Measurements from ENCODE around the gene TGFBR3.

TGFBR3 gene

DNA sequence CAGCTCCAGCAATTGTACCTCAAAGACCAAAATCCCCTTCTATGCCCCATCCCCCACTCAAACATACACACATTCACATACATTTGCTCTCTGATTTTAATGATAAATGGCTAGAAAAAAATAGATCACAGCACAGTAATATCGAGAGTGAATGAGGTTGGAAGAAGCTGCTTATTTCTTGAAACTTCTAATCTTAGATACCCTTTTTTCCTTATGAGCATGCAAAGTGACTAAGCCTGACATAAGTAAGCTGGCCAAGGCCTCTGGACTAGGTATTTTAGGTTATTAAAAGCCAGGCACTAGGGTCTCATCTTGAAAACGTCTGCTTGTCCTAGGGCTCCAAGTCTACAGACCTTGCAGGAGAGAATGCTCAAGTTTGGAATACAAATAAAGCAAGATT lies 133.6 kb downstream of the TGFBR3 start:
- FAIRE-seq = no peak

DNA sequence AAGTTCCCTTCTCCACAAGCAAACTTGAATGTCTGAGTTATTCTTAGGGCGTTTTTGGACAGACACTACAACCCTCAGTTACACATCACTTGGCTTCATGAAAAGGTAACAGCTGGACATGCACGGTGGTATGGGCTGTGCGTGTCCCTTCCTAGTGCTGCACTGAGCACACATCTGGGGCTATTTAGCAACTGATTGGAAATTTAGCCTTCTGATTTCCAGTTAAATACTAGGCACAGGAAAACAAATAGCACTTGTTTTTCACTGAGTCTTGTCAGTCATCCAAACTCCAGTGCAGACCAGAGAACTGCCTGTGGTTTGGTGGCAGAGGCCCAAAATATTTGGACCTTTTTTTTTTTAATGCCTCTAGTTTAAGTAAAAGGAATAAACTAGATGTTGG lies 134.7 kb downstream of the TGFBR3 start:
- no peak for FAIRE-seq

DNA sequence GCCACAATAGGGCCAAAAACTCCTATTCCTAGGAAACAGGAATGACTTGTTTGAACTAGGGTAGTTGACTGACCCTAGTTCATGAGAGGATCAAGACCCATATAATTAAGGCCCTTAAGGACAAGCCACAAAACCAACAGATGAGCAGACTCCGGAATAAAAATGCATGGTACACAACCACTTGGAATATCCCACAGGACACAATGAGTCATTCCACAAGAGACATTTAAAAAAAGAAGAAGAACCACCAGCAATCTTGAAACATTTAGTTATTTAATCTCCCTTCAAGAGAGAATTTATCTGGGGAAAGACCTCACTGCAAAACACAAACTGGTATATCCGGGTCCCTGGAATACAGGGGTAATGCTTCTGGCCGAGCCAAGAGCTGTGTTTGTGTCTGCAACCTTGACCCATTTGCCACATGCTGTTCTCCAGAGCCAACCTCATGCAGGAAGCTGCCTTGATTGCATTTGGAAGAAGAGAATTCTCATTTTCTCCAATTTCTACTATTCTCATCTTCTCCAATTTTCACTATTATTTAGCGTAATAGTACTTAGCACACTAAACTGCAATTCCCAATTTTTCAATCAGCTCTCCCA lies 135.5 kb downstream of the TGFBR3 start:
- FAIRE-seq = no peak

DNA sequence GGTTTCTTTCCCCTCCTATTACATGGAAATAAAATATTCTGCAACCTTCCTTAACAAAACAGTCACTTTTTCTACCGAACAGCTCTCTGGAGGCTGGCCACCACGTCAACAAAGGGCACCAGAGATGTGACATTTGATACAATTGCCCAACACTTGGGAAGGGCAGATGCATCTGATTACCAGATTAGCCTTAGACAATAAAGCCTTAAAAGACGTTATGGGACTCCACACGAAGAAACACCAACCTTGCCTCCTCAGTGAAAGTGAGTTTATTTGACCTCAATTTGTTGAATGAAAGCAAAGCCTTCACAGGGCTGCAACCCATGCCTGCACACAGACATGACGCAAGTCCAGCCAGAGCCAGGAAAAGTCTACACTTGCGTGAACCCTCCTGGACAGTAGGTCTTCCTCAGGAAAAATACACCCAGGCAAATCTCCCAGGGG lies 136.1 kb downstream of the TGFBR3 start:
- FAIRE-seq = no peak

DNA sequence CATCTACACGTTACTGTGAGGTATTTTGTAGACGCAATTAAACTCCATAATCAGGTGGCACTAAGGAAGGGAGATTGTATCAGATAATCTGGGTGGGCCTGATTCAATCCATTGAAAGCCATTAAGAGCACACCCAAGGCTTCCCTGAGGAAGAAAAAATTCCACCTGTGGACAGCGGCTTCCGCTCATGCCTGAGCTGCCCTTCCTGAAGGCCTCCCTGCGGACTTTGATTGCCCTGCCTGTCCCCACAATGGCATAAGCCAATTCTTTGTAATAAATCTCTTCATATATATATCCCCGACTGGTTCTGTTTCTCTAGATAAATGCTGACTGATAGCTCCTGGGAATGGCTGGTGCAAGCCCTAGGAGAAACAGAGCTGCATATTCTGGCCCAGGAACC lies 138.3 kb downstream of the TGFBR3 start:
- no peak for FAIRE-seq

DNA sequence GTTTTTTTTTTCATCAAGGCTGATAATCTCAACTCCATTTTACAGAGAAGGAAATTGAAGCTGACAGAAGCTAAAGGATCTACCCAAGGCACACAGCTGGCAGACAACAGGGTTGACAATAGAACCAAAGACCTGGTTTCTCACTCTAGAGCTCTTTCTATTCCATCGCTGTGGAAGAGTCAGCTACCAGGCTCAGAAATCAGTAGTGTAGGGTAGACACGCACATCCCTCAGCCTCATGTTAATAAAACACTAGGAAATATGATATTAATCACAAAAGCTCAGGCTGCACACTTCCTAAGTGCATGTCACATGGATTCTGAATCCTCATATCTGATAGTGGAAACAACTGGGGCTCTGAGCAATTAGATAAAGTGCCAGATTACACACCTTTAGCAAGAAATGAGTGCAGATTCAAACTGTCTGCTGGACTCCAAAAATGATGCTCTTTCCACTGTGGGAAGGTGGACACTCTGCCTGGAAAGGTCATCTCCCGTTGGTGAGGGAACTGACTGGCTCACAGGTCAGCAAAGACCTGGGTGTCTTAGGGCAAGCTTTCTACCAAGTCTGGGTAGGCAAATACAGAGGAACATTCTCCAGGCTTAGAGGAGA lies 139.1 kb downstream of the TGFBR3 start:
- FAIRE-seq = no peak

DNA sequence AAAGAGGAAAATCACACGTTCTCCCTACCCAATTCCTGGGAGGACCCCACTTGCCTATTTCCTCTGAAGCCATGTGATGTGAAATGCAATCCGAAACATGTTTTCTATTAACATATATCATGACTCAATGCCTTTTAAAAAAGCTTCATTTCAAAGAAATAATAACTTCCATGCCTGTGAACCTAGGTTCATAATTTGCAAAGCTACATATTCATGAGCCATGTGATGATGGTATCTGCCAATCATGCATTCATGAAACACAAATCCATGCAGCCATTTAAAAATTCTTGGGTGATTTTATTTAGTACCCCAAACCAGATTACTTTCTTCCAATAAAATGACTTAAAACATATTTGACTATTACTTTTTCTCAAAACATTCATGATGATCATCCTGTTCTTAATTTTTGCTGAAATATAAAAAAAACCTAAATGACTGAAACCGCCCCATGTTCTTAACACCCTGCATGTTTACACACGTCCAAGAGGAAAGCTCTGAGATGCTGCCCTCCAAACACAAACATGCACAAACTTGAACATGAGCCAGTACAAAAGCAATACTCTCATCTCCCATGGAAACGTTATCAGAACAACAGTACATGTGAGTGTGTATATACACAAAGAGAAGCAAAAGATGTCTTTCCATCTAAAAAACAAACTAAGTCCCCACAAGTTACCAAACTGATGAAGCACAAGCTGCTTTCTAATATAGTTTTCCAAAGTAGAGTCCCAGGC lies 140.1 kb downstream of the TGFBR3 start:
- no peak for FAIRE-seq

DNA sequence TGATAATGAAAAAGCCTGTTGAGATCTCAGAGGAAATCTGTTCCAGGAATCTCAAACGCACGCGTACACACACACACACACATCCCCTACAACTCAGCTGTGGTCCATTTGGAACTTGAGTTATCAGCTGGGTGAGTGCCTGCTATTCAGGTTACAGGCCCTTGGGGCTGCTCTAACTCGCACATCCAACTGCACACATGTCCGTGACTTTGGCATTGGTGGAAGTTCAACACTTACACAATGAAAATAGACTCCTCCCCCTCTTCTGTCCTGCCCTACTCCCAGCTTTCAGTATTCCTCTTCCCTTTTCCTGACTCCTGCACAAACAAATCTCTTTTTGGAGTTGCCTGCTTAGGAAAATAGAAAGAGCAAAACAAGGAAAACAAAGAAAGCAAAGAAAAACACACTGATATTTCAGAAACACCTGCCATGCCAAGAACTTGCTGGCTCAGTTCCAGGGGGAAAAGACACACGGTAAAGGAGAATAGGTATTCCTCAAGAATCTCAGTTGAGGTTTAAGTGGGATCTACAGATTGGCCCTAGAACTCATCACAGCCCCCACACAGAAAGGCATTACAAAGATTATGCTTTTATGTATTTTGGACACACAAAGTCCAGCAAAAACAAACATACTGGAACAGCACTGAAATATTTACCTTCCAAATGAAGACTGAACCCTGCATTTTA lies 140.9 kb downstream of the TGFBR3 start:
- no peak for FAIRE-seq

DNA sequence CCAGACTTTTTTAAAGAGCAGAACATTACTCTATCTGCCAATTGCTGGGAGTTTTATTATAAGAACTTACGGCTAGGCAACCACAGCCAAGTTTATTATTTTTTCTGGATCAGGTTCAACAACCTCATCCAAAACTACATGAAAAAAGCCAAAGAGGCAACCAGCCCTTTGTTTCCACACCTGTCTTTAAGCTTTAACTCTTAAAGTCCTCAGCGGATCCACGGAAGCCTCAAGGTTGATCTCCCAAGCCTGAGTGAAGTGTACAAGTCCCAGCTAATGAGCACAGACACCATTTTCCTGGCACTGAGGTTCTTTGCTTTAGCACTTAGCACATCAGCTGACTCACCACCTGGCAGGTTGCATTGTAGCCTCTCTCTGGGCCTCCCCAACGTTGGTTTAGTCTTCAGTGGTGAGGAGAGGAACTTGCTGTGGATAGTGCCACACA lies 143.1 kb downstream of the TGFBR3 start:
- FAIRE-seq = no peak

DNA sequence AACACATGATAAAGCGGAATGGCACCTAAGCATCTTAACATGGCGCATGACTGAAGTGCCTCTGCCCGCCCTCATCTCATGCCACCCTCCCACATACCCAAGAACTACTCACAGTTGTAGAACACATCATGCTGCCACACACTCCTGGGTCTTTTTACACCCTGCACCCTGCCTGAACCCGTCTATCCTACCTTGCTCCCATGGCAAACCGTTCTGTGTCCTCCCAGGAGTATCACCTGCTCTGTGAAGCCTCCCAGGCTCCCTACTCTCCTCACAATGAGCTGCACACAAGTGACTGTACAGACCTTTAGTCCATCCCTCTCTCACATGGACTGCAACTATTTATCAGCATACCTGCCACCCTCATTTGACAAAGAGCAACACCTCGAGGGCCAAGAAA lies 144.0 kb downstream of the TGFBR3 start:
- FAIRE-seq = no peak

DNA sequence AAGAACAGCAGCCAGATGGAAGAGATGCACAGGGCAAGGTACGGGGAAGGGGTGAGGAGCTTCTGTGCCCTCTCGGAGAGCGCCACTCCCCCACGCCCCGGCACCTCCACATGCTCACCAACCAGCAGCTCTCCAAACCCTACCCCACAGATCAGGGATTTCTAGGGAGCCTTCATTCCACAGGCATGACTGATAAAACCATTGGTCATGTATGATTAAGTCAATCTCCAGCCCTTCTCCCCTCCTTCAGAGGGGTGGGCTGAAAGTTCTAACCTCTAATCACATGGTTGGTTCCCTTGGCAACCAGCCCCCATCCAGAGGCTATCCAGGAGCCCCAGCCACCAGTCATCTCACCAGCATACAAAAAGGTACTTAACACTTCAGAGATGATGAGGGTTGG lies 144.7 kb downstream of the TGFBR3 start:
- no peak for FAIRE-seq

DNA sequence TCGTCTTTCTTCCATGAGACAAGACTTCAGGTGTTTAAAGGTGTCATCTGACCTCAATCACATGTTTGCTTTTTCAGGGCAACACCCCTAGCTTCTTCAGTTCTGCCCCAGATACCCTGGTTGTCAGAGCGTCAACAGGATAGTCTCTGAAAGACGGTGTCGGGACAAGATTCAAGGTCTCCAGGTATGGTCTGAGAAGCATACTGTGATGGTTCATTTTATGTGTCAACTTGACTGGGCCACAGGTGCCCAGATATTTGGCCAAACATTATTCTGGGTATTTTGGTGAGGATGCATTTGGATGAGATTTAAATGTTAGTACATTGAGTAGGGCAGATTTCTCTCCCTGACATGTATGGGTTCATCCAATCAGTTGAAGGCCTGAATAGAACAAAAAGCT lies 148.3 kb downstream of the TGFBR3 start:
- FAIRE-seq = no peak

DNA sequence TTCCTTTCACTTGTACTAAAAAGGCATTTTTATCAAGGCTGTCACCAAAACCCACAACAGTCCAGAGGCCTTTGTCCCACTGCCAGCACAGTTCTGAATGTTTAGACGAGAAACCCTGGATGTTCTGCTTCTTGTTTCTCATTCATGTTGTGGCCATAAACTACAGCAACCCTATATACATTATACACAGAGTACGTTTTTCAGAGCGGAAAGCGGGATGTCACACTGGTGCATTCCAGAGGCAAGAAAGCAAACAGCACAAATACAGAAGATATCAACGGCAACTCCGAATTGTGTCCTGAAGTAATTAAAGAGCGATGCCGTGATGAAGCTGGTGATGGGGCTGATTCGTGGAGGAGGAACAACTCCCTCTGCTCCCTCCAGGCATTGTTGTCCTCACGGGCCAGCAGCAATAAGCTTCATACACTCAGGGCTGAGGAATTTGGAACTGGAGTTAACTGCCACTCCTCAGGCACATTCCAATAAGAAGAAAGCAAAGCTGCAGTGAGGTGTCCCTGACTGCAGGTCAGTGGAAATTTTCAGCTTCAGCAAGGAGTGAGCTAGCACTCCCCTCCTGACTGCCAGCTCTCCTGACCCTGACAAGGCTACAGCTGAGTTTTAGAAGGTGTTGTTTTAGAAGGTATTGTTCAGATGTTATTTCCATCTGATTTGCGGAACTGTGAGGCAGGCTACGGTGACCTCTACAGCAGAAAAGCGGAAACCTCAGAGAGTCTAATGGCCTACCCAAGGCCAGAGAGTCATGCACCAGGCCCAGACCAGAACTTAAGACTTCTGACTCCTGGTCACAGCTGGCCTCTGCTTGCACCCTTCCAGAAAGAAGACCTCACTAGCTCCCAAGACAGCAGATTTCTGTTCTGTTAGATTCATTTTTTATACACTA lies 149.0 kb downstream of the TGFBR3 start:
- FAIRE-seq = no peak

DNA sequence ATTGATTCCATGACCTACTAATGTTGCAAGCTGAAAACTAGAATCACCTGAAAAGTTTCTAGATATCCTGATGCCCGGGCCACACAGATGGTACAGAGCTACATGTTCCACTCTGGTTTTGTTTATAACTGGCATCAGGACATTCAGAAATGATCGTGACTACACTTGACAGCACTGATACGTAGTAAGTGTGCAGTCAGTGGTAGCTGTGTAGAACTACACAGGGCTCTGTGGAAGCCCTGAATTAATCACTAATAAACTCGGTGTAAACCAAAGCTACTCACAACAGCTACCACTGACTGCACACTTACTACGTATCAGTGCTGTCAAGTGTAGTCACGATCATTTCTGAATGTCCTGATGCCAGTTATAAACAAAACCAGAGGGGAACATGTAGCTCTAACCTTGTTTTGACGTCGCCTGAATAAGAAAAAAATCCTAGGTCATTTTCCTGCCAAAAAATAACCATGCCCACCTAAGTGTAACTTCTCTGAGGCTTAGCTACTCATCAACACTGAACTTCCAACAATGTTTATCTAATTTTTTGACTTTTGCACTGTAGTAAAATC lies 149.7 kb downstream of the TGFBR3 start:
- no peak for FAIRE-seq

DNA sequence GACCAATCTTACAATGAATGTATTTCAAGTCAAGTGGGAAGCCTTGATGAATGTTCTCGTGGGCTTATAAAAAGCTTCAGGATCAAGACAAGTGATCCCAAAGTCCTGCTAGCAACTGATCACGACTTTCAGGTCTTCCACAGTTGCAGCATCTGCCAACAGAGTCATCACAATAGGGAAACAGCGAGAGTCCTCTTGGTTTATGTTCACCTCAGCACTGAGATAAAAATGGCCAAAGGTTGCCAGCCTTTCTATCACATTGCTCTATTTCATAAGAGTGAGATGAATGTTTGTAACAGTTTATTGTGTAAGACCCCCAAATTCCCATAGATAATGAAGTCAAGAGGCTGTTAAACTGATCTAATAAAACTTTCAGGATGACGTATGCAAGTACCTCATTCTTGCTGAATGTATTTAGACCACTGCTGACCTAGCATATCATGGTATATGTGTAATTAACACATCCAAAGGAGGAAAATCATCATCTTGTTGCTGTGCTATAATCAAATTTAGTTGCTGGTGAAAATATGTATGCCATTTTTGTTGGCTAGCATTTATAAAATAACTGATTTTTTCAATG lies 150.6 kb downstream of the TGFBR3 start:
- no peak for FAIRE-seq

DNA sequence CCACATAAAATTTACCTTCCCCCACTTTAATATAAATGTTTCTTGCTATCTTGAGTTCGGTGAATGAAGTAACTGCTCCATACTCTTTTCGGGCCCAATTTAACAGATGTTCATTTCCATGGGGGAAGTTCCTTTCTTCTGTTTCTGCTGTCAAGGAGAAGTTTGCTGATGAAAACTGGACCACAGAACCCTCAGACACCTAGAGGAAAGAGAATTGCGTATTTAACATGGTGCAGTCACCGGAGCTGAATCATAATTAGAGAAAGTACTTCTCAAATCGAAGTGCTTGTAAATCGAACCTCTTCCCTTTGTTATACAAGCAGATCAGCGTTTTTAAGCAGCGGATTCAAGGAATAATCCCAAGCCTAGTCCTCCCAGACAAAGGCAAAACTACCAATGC lies 151.2 kb downstream of the TGFBR3 start:
- FAIRE-seq = no peak

DNA sequence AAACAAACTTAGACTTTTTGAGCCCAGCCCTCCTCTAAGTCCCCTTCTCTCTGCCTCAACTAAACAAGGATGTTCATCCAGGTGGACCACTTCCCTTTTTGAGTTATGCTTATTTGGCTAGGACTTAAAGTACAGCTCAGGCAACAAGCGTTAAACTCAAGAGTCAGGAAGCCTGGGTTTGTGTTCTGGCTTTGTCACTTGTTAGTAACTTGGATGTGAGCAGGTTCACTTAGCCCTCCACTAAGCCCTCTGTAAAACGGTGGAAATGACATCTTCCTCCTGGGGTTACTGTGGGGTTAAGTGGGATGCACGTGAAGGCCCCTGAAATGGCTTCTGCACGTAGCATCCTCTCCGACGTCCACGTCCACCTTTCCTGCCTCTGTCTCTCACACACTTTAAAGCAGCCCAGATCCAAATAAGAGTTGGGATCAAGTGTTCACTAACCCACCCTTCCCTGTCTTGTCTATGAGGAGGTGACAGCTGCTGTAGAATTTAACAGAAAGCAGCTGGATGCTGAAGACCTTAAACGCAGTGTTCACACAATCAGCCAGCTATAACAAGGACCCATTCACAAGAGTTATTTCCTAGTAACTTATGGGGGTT lies 152.7 kb downstream of the TGFBR3 start:
- no peak for FAIRE-seq

DNA sequence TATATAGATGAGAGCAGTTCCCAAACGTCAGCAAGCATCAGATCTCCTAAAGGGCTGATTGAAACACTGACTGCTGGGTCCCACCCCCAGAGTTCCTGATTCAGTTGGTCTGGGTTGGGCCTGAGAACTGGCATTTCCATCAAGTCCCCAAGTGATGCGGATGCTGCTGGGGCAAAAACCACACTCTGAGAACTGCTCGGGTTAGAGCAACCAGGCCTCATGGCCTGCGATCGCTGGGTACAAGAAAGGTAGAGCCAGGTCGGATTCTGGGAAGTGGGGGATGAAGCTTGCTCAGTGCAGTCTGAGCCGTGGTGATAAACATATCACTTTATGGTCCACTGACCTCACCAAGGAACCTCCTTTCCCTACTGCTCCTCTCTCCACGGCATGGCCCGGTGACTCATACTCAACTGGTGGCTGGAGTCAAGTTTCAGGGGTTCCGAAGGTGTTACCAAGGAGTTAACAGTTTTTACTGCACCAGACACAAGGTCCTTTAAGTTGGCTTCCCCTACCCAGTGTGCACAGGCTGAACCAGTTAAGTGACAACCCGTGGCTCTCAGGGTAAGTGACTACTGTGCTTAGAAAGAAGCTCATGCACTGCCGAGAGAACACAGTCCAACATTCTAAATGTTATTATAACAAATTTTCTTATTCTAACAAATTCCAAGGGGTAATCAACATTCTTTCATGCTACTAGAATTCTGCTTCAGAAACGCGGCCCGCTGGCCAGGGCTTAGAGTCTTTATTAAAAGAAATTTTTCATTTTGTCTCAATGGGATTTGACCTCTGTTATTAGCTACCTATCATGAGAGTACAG lies 153.5 kb downstream of the TGFBR3 start:
- FAIRE-seq = no peak

DNA sequence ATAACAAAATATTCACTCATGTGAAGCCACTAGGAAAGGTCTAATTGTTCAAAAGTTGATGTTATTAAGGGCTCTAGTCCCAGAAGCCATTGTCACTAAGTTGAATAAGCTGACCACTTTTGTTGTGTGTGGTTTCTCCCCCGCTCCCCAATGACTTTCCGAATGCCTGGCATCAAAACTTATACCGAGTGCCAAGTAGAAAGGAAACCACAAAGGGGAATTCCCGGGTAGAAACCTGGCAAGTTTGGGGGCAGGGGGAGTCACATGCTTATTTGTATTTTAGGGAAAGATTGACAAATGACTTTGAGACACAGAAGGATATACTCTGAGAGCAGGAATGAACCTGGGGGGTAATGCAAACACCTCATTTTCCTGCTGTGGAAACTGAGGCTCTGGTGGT lies 154.1 kb downstream of the TGFBR3 start:
- FAIRE-seq = no peak
